Gastrocnemius medialis (tissue), 4 donors: ENCODE data around the gene TSPAN10. TPM values are rescaled to one million over a fixed set of nuclear protein-coding genes. Genes with fewer than 3 reads are reported as not detected.

ENCODE experiments used
- ATAC-seq, 2 donors: fragments of 150-250 bp; one replicate each; pipeline ENCODE4 v1.9.1; 2016
- DNase-seq, 2 donors: peaks; one replicate each; pipeline ENCODE4 v3.0.0-alpha.2; 2019
- H3K27ac ChIP-seq, 4 donors: fragments of 200-600 bp; sonication (generic); 1 replicate in 1 of 4; 2 replicates in 3 of 4; pipeline ENCODE4 v1.5.1; 2016 to 2018; ENCODE audit warnings: mild to moderate bottlenecking in 2 of 4, moderate library complexity in 1 of 4
- H3K27me3 ChIP-seq, 3 donors: fragments of 200-600 bp; sonication (generic) in 2 of 3; 1 replicate in 1 of 3; 2 replicates in 2 of 3; pipeline versions ENCODE4 v1.5.1 to v1.6.0; 2016 to 2019; ENCODE audit warnings: mild to moderate bottlenecking in 1 of 3, moderate library complexity in 1 of 3
- H3K36me3 ChIP-seq, 2 donors: fragments of 200-600 bp; sonication (generic) in 1 of 2; one replicate each; pipeline ENCODE4 v1.5.1; 2017 to 2018
- H3K4me1 ChIP-seq, 2 donors: fragments of 200-600 bp; sonication (generic) in 1 of 2; one replicate each; pipeline ENCODE4 v1.5.1; 2016 to 2017; ENCODE audit warnings: mild to moderate bottlenecking in 2 of 2
- H3K4me3 ChIP-seq, 4 donors: fragments of 200-600 bp; sonication (generic) in 3 of 4; 1 replicate in 1 of 4; 2 replicates in 3 of 4; pipeline ENCODE4 v1.5.1; 2016 to 2019; ENCODE audit warnings: mild to moderate bottlenecking in 2 of 4
- H3K9me3 ChIP-seq, 3 donors: fragments of 200-600 bp; sonication (generic) in 2 of 3; 1 replicate in 1 of 3; 2 replicates in 2 of 3; pipeline ENCODE4 v1.5.1; 2016 to 2019
- CTCF ChIP-seq, 5 experiments: fragments of 450-650 bp in 3 of 5; fragments of 200-600 bp in 2 of 5; sonication (generic) in 2 of 5; IDR thresholded peaks in 4 of 5; conservative IDR thresholded peaks in 1 of 5; 1 replicate in 4 of 5; 2 replicates in 1 of 5; pipeline ENCODE4 v1.5.1; 2016 to 2019; ENCODE audit warnings: antibody characterized with exemption in 5 of 5, mild to moderate bottlenecking in 3 of 5, moderate library complexity in 3 of 5
- POLR2A ChIP-seq, 2 donors: fragments of 450-650 bp; IDR thresholded peaks; one replicate each; pipeline ENCODE4 v1.6.1; 2017; ENCODE audit warnings: antibody characterized with exemption in 2 of 2, mild to moderate bottlenecking in 2 of 2, moderate library complexity in 2 of 2
- in situ Hi-C, 4 donors: fragments of 200-750 bp; cut with MboI; loops; one replicate each; pipeline versions ENCODE4 v1.15.0 to v1.8.0; 2017; ENCODE audit warnings: low sequenced_read_pairs in 4 of 4
- intact Hi-C: fragments of 100-400 bp; cut with DNase I; formaldehyde crosslinking; loops from one replicate; pipeline ENCODE4 v1.15.1; 2023; ENCODE audit warnings: low total_unique reads
- total RNA-seq, 4 donors: library from RNA; depleted of rRNA; stranded (reverse); fragments of >200 nt; gene quantifications; one replicate each; pipeline versions ENCODE4 v1.1.0 to v1.2.3, GENCODE V29; 2016

The TSPAN10 gene
- total RNA-seq, 4 donors from 2014 or later: 0.22 to 0.26 TPM; not detected in 2

GRCh38 chr17:81640011-81640410 lies 3.0 kb downstream of the TSPAN10 start:
- Histone ChIP-seq H3K4me1 (peaks cover 10 to 12% of the 10 kb centered on the region in 2 donors), H3K27me3 (no peaks in the 10 kb centered on the region), H3K27ac (no peak overlapping the region), H3K36me3 (no peaks in the 10 kb centered on the region), H3K4me3 (no peak overlapping the region), H3K9me3 (no peaks in the 10 kb centered on the region)
- intact Hi-C loops (no loop called here), in situ Hi-C loops (no loop called here)
- no peak for DNase-seq
- no peak for ATAC-seq
- no peak for TF ChIP-seq CTCF (IDR thresholded peaks at IDR 0.05 in 4 of 5, conservative IDR thresholded peaks at IDR 0.05 in 1 of 5)

- no peak for TF ChIP-seq CTCF (IDR thresholded peaks at IDR 0.05 in 4 of 5, conservative IDR thresholded peaks at IDR 0.05 in 1 of 5)
- TF ChIP-seq POLR2A (IDR thresholded peaks at IDR 0.05): no peak
- DNase-seq: no peak
- H3K9me3 ChIP-seq: no peaks in the 10 kb centered on the region
- intact Hi-C loops: no loop called here
- in situ Hi-C loops: no loop called here
- H3K27ac ChIP-seq: no peak overlapping the region
- no peaks in the 10 kb centered on the region for H3K4me1 ChIP-seq
- no peak overlapping the region for H3K4me3 ChIP-seq
- no peaks in the 10 kb centered on the region for H3K36me3 ChIP-seq
- ATAC-seq: no peak
- H3K27me3 ChIP-seq: no peaks in the 10 kb centered on the region
These were observed 5.0 kb downstream of the TSPAN10 start for GRCh38 chr17:81641825-81642489.

DNA sequence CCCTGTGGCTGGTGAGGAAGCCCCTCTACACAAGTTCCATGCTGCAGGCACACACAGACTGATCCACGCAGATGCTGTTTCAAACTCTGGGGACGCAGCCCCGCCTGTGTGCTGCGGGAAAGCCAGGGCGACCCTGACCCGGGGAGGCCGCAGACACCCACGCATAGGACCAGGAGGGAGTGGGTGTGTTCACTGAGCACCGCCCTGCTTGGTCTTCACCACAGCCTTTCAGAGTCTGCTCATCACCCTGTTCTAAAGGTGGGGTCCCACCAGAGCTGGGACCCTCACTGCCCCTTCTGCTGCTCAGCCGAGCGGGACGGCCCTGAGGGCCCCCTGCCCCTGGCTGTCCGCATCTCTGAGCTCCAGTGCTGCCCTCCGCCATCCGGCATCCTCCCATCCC lies 7.5 kb downstream of the TSPAN10 start:
- H3K4me3 ChIP-seq: no peak overlapping the region
- no peaks in the 10 kb centered on the region for H3K4me1 ChIP-seq
- ATAC-seq: no peak
- H3K36me3 ChIP-seq: no peaks in the 10 kb centered on the region
- H3K27me3 ChIP-seq: peaks cover 13 to 21% (median 20%) of the 10 kb centered on the region in 3 donors
- intact Hi-C loops: no loop called here
- no peak for DNase-seq
- H3K27ac ChIP-seq: no peak overlapping the region
- TF ChIP-seq CTCF (IDR thresholded peaks at IDR 0.05 in 4 of 5, conservative IDR thresholded peaks at IDR 0.05 in 1 of 5): no peak
- no peak for TF ChIP-seq POLR2A (IDR thresholded peaks at IDR 0.05)
- in situ Hi-C loops: no loop called here
- H3K9me3 ChIP-seq: no peaks in the 10 kb centered on the region

DNA sequence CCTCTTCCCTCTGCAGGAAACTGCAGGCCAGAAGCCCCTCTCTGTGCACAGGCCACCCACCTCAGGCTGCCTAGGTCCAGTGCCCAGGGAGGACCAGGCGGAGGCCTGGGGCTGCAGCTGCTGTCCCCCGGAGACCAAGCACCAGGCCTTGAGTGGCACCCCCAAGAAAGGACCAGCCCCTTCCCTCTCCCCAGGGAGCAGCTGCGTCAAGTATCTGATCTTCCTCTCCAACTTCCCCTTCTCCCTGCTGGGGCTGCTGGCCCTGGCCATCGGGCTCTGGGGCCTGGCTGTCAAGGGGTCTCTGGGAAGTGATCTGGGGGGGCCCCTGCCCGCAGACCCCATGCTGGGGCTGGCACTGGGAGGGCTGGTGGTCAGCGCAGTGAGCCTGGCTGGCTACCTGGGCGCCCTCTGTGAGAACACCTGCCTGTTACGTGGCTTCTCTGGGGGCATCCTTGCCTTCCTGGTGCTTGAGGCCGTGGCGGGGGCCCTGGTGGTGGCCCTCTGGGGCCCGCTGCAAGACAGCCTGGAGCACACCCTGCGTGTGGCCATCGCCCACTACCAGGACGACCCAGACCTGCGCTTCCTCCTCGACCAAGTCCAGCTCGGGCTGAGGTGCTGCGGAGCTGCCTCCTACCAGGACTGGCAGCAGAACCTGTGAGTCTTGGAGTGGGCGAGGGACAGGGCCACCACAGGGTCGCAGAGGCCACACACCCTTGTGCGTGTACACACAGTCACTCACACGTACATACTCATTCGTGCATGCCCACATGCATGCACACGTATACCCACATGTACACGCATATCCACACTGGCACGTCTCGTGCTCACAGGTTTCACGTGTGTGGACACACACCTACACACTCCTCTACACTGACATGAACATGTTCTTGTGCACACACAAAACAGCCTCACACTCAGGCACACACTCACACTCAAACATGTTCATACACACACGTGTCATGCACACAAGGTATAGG lies 8.3 kb downstream of the TSPAN10 start:
- intact Hi-C loops (no loop called here), in situ Hi-C loops (no loop called here)
- Histone ChIP-seq H3K4me3 (no peak overlapping the region), H3K4me1 (no peaks in the 10 kb centered on the region), H3K27me3 (peaks cover 19 to 28% (median 27%) of the 10 kb centered on the region in 3 donors), H3K27ac (no peak overlapping the region), H3K9me3 (no peaks in the 10 kb centered on the region), H3K36me3 (no peaks in the 10 kb centered on the region)
- ATAC-seq: no peak
- DNase-seq: no peak
- no peak for TF ChIP-seq POLR2A (IDR thresholded peaks at IDR 0.05)
- TF ChIP-seq CTCF (IDR thresholded peaks at IDR 0.05 in 4 of 5, conservative IDR thresholded peaks at IDR 0.05 in 1 of 5): no peak
